22Rv1 (cell line): ENCODE measurements around the gene PPP1R7.

Source experiments
- ZFX ChIP-seq: fragments of 450-650 bp; IDR thresholded peaks from 2 replicates; pipeline ENCODE4 v1.6.1; 2017; ENCODE audit warnings: antibody characterized with exemption, borderline replicate concordance
- TF ChIP-seq, protein P1 (sequence below): fragments of 450-650 bp; IDR thresholded peaks from 2 replicates; pipeline ENCODE4 v1.5.1; 2017; ENCODE audit warnings: mild to moderate bottlenecking

DNA sequence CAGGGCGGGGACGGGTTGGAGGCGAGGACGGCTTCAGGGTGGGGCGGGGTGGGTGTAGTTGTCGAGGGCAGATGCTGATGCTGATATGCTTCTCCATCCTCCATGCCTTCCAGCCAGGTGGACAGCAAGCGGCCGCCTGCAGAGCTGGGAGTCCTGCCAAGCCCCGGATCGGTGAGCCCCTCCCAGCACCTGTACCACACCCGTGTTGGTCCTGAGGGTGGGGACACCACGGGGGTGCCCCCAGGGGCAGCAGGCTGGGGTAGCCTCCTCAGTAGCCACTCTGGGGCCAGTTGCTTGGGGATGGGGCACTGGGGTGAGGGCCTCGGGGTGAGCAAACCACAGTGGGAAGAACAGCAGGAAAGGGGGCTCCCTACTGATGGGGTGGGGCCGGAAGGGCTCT, 40.8 kb downstream of the PPP1R7 start:
- TF ChIP-seq, protein P1, sequence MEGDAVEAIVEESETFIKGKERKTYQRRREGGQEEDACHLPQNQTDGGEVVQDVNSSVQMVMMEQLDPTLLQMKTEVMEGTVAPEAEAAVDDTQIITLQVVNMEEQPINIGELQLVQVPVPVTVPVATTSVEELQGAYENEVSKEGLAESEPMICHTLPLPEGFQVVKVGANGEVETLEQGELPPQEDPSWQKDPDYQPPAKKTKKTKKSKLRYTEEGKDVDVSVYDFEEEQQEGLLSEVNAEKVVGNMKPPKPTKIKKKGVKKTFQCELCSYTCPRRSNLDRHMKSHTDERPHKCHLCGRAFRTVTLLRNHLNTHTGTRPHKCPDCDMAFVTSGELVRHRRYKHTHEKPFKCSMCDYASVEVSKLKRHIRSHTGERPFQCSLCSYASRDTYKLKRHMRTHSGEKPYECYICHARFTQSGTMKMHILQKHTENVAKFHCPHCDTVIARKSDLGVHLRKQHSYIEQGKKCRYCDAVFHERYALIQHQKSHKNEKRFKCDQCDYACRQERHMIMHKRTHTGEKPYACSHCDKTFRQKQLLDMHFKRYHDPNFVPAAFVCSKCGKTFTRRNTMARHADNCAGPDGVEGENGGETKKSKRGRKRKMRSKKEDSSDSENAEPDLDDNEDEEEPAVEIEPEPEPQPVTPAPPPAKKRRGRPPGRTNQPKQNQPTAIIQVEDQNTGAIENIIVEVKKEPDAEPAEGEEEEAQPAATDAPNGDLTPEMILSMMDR = no peak
- TF ChIP-seq ZFX = no peak
